H1 (cell line): ENCODE data around the gene ZNF423. TPM values are rescaled to one million over a fixed set of nuclear protein-coding genes. Genes with fewer than 3 reads are reported as not detected.

Experiments
- ASH2L ChIP-seq: fragments of 200-600, 300-600 bp; sonication (generic); IDR thresholded peaks from one replicate; pipeline ENCODE4 v1.7.1; 2017; ENCODE audit warnings: low read length
- CBX5 ChIP-seq: fragments of 300-800, 300-1000 bp; sonication (generic); IDR thresholded peaks from 2 replicates; pipeline ENCODE4 v1.7.1; 2016; ENCODE audit warnings: antibody characterized with exemption, low read length, low read depth
- RAD21 ChIP-seq, 2 experiments: IDR thresholded peaks in 1 of 2; conservative IDR thresholded peaks in 1 of 2; 2 replicates each; pipeline ENCODE4 v1.6.1; 2011; ENCODE audit warnings: low read depth in 2 of 2, low read length in 2 of 2, improper control_type of control experiment in 1 of 2, inconsistent platforms in 1 of 2, mild to moderate bottlenecking in 1 of 2, moderate library complexity in 1 of 2
- SIRT6 ChIP-seq: IDR thresholded peaks from one replicate; pipeline ENCODE4 v1.7.1; 2012; ENCODE audit warnings: low read length, inconsistent platforms
- TBP ChIP-seq: IDR thresholded peaks from 2 replicates; pipeline ENCODE4 v1.6.1; 2011; ENCODE audit warnings: low read depth, low read length, improper control_type of control experiment
- polyA plus RNA-seq, 7 experiments: library from polyadenylated mRNA; depleted of rRNA in 3 of 7; stranded (reverse) in 5 of 7; unstranded in 2 of 7; fragments of >200 nt in 5 of 7; fragments of 200-250 nt in 2 of 7; gene quantifications; 1 replicate in 5 of 7; 2 replicates in 1 of 7; 4 replicates in 1 of 7; pipeline versions ENCODE4 v1.2.1 to v1.2.3, GENCODE V29; 2011 to 2013; ENCODE audit warnings: missing spikeins in 2 of 7, mixed read lengths in 2 of 7
- total RNA-seq: library from RNA; stranded (reverse); fragmentation: NEBNext Ultra II Directional; extraction: Animal tissue kit (Norgen Biotek cat#: 25700); gene quantifications from 2 replicates; pipeline ENCODE4 v1.2.1, GENCODE V29; 2021
- TF ChIP-seq, protein P1 (sequence below): fragments of 300-600 bp; sonication (generic); IDR thresholded peaks from 2 replicates; pipeline ENCODE4 v1.7.1; 2012; ENCODE audit warnings: low read length, moderate library complexity, mild to moderate bottlenecking, inconsistent platforms; ENCODE audit not compliant: insufficient replicate concordance

ZNF423 gene
- total and polyA plus RNA-seq, 2 of the 8 experiments (the other 6 are each of a cell fraction or from before 2014, with no cell fraction given) = 38.2 to 52.3 TPM

DNA sequence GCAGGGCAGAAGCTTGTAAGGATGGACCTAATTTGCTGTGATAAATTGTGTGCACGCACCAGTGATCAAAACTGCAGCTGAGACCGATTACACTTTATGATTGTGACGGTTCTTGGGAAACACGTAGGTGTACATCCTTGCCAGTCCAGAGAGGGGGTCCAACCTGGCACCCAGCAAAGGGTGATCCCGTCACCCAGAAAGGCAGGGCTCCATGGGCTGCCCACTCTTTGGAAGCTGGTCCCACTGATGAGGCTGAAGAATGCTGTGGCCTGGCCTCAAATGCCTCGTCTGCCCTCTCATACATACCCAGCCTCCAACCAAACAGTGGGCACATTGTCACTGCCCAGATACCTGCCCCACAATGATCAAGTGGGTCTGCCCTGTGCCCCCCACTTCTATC, 350.4 kb downstream of the ZNF423 start (continued):
- TF ChIP-seq, protein P1, sequence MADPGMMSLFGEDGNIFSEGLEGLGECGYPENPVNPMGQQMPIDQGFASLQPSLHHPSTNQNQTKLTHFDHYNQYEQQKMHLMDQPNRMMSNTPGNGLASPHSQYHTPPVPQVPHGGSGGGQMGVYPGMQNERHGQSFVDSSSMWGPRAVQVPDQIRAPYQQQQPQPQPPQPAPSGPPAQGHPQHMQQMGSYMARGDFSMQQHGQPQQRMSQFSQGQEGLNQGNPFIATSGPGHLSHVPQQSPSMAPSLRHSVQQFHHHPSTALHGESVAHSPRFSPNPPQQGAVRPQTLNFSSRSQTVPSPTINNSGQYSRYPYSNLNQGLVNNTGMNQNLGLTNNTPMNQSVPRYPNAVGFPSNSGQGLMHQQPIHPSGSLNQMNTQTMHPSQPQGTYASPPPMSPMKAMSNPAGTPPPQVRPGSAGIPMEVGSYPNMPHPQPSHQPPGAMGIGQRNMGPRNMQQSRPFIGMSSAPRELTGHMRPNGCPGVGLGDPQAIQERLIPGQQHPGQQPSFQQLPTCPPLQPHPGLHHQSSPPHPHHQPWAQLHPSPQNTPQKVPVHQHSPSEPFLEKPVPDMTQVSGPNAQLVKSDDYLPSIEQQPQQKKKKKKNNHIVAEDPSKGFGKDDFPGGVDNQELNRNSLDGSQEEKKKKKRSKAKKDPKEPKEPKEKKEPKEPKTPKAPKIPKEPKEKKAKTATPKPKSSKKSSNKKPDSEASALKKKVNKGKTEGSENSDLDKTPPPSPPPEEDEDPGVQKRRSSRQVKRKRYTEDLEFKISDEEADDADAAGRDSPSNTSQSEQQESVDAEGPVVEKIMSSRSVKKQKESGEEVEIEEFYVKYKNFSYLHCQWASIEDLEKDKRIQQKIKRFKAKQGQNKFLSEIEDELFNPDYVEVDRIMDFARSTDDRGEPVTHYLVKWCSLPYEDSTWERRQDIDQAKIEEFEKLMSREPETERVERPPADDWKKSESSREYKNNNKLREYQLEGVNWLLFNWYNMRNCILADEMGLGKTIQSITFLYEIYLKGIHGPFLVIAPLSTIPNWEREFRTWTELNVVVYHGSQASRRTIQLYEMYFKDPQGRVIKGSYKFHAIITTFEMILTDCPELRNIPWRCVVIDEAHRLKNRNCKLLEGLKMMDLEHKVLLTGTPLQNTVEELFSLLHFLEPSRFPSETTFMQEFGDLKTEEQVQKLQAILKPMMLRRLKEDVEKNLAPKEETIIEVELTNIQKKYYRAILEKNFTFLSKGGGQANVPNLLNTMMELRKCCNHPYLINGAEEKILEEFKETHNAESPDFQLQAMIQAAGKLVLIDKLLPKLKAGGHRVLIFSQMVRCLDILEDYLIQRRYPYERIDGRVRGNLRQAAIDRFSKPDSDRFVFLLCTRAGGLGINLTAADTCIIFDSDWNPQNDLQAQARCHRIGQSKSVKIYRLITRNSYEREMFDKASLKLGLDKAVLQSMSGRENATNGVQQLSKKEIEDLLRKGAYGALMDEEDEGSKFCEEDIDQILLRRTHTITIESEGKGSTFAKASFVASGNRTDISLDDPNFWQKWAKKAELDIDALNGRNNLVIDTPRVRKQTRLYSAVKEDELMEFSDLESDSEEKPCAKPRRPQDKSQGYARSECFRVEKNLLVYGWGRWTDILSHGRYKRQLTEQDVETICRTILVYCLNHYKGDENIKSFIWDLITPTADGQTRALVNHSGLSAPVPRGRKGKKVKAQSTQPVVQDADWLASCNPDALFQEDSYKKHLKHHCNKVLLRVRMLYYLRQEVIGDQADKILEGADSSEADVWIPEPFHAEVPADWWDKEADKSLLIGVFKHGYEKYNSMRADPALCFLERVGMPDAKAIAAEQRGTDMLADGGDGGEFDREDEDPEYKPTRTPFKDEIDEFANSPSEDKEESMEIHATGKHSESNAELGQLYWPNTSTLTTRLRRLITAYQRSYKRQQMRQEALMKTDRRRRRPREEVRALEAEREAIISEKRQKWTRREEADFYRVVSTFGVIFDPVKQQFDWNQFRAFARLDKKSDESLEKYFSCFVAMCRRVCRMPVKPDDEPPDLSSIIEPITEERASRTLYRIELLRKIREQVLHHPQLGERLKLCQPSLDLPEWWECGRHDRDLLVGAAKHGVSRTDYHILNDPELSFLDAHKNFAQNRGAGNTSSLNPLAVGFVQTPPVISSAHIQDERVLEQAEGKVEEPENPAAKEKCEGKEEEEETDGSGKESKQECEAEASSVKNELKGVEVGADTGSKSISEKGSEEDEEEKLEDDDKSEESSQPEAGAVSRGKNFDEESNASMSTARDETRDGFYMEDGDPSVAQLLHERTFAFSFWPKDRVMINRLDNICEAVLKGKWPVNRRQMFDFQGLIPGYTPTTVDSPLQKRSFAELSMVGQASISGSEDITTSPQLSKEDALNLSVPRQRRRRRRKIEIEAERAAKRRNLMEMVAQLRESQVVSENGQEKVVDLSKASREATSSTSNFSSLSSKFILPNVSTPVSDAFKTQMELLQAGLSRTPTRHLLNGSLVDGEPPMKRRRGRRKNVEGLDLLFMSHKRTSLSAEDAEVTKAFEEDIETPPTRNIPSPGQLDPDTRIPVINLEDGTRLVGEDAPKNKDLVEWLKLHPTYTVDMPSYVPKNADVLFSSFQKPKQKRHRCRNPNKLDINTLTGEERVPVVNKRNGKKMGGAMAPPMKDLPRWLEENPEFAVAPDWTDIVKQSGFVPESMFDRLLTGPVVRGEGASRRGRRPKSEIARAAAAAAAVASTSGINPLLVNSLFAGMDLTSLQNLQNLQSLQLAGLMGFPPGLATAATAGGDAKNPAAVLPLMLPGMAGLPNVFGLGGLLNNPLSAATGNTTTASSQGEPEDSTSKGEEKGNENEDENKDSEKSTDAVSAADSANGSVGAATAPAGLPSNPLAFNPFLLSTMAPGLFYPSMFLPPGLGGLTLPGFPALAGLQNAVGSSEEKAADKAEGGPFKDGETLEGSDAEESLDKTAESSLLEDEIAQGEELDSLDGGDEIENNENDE = no peak
- TF ChIP-seq ASH2L = no peak
- no peak for TF ChIP-seq TBP
- TF ChIP-seq RAD21 (IDR thresholded peaks at IDR 0.05 in 1 of 2, conservative IDR thresholded peaks at IDR 0.05 in 1 of 2; ENCODE audit: low read depth in 2 of 2, low read length in 2 of 2) = no peak
- no peak for TF ChIP-seq SIRT6
- TF ChIP-seq CBX5 = no peak
